GM12878 (cell line): ENCODE results near the gene ZNF428. TPM values are rescaled to one million over a fixed set of nuclear protein-coding genes. Genes with fewer than 3 reads are reported as not detected.

ENCODE experiments used
- ATAC-seq: fragments of 200-7000 bp; cut with Tn5 transposase; 3 replicates; pipeline ENCODE4 v1.9.1; 2020; ENCODE audit warnings: mild to moderate bottlenecking, moderate library complexity
- BruUV-seq: library from RNA; stranded (reverse); fragments of 400-500 nt; replicated peaks from 2 replicates; lab custom pipeline; 2021; lab: Mats Ljungman, UMichigan
- CTCF ChIA-PET: fragments of 300-600 bp; sonication (Branson Sonifier 250); formaldehyde crosslinking; extraction: SDS; loops from one replicate; lab custom pipeline; 2021; ENCODE audit warnings: inconsistent platforms; lab: Yijun Ruan, JAX
- POLR2A ChIA-PET: fragments of 350-600 bp; formaldehyde crosslinking; extraction: SDS; loops from one replicate; lab custom pipeline; 2021; ENCODE audit warnings: inconsistent platforms; lab: Charles Lee
- RAD21 ChIA-PET: fragments of 300-600 bp; sonication (Branson Sonifier 250); formaldehyde crosslinking; loops from one replicate; lab custom pipeline; 2023; ENCODE audit warnings: antibody characterized with exemption; ENCODE audit not compliant: unreplicated experiment; lab: Charles Lee
- SMC1A ChIA-PET: fragments of 300-600 bp; sonication (Branson Sonifier 250); formaldehyde crosslinking; loops from one replicate; lab custom pipeline; 2023; ENCODE audit not compliant: unreplicated experiment, uncharacterized antibody; lab: Charles Lee
- DNase-seq: peaks from one replicate; pipeline ENCODE4 v3.0.0-alpha.2; 2011; ENCODE audit warnings: low read depth, low spot score
- FAIRE-seq: peaks from 3 replicates; lab custom pipeline; 2011; peaks lifted over from hg19 to GRCh38; lab: Jason Lieb, UNC
- H2AFZ ChIP-seq: 2 replicates; pipeline ENCODE4 v1.6.0; 2011; ENCODE audit warnings: low read depth, low read length, control low read depth; ENCODE audit not compliant: control insufficient read depth
- H3K27ac ChIP-seq: 2 replicates; pipeline ENCODE4 v1.5.1; 2011; ENCODE audit warnings: control low read depth; ENCODE audit not compliant: control insufficient read depth, insufficient read depth
- H3K27me3 ChIP-seq, 2 experiments: replicated peaks in 1 of 2; 2 replicates each; pipeline versions ENCODE4 v1.6.0 to v1.6.1; 2011; ENCODE audit warnings: low read length in 1 of 2; ENCODE audit not compliant: control insufficient read depth in 2 of 2, insufficient read depth in 2 of 2
- H3K36me3 ChIP-seq, 2 experiments: 2 replicates each; pipeline ENCODE4 v1.5.1; 2011; ENCODE audit warnings: low read length in 1 of 2; ENCODE audit not compliant: control insufficient read depth in 2 of 2, insufficient read depth in 2 of 2
- H3K4me1 ChIP-seq: 2 replicates; pipeline ENCODE4 v1.6.1; 2011; ENCODE audit warnings: mild to moderate bottlenecking, low read length, moderate library complexity, mixed read lengths; ENCODE audit not compliant: control insufficient read depth, insufficient read depth
- H3K4me2 ChIP-seq: 2 replicates; pipeline ENCODE4 v1.6.0; 2011; ENCODE audit warnings: control low read depth; ENCODE audit not compliant: control insufficient read depth, insufficient read depth
- H3K4me3 ChIP-seq: fragments of 200-600 bp; sonication (generic); 2 replicates; pipeline ENCODE4 v1.5.1; 2016
- H3K79me2 ChIP-seq: 2 replicates; pipeline ENCODE4 v1.6.0; 2011; ENCODE audit warnings: low read length; ENCODE audit not compliant: control insufficient read depth, insufficient read depth
- H3K9ac ChIP-seq: 2 replicates; pipeline ENCODE4 v1.8.0; 2011; ENCODE audit warnings: low read length, control low read depth, mixed read lengths; ENCODE audit not compliant: control insufficient read depth, insufficient read depth
- H3K9me3 ChIP-seq: replicated peaks from 3 replicates; pipeline ENCODE4 v1.5.1; 2011; ENCODE audit warnings: mild to moderate bottlenecking, low read length; ENCODE audit not compliant: control insufficient read depth, insufficient read depth
- H4K20me1 ChIP-seq: 2 replicates; pipeline ENCODE4 v1.6.0; 2011; ENCODE audit not compliant: control insufficient read depth, insufficient read depth
- BCL3 ChIP-seq: IDR thresholded peaks from 2 replicates; pipeline ENCODE4 v1.6.1; 2011; ENCODE audit warnings: borderline replicate concordance, low read depth, mild to moderate bottlenecking, moderate library complexity, low read length; ENCODE audit not compliant: insufficient read depth, poor library complexity, severe bottlenecking
- HDAC2 ChIP-seq: fragments of 200-600 bp; sonication (generic); IDR thresholded peaks from 2 replicates; pipeline ENCODE4 v1.6.1; 2017
- SPI1 ChIP-seq: IDR thresholded peaks from 2 replicates; pipeline ENCODE4 v1.6.1; 2011; ENCODE audit warnings: low read depth, mild to moderate bottlenecking, low read length, moderate library complexity, borderline replicate concordance; ENCODE audit not compliant: insufficient read depth
- USF1 ChIP-seq: IDR thresholded peaks from 2 replicates; pipeline ENCODE4 v1.6.1; 2011; ENCODE audit warnings: borderline replicate concordance, low read depth, mild to moderate bottlenecking, moderate library complexity, mixed read lengths, low read length; ENCODE audit not compliant: insufficient read depth; ENCODE audit errors: extremely low read length
- WGBS: methylation state at CpG from one replicate; pipeline ENCODE4 v1.1.6; 2016; ENCODE audit warnings: low lambda C conversion rate; ENCODE audit not compliant: insufficient replicate concordance, insufficient coverage; ENCODE audit errors: missing lambda C conversion rate; 5-methylcytosine and 5-hydroxymethylcytosine counted together
- in situ Hi-C: fragments of 300-500 bp; cut with MboI; formaldehyde crosslinking; loops from 9 replicates; pipeline ENCODE4 v1.14.3; 2018; ENCODE audit warnings: mixed read lengths
- intact Hi-C: fragments of 100-400 bp; cut with micrococcal nuclease; formaldehyde crosslinking; loops from one replicate; pipeline ENCODE4 v1.14.2; 2022; ENCODE audit not compliant: unreplicated experiment
- polyA plus RNA-seq, 11 experiments: library from polyadenylated mRNA; depleted of rRNA in 4 of 11; unstranded in 6 of 11; stranded (reverse) in 5 of 11; fragments of >200 nt; fragmentation: Nextera tagmentation in 4 of 11; fragmentation: Illumina TruSeq in 1 of 11; extraction: Ambion mirVana in 4 of 11; extraction: Trizol in 1 of 11; gene quantifications; 1 replicate in 1 of 11; 2 replicates in 10 of 11; pipeline versions ENCODE4 v1.2.1 to v1.2.3, GENCODE V29; 2011 to 2016; ENCODE audit warnings: inconsistent platforms in 2 of 11, missing spikeins in 2 of 11, low read depth in 1 of 11
- total RNA-seq, 4 experiments: library from RNA; depleted of rRNA in 3 of 4; stranded (reverse); fragments of >200 nt in 3 of 4; fragmentation: Illumina TruSeq in 1 of 4; extraction: Trizol in 1 of 4; gene quantifications; 2 replicates each; pipeline versions ENCODE4 v1.2.1 to v1.2.3, GENCODE V29; 2013 to 2021

ZNF428 gene
- total and polyA plus RNA-seq, 10 of the 15 experiments (the other 5 are each of a cell fraction or from before 2014, with no cell fraction given) = 0.27 to 57.8 (median 20.4) TPM

DNA sequence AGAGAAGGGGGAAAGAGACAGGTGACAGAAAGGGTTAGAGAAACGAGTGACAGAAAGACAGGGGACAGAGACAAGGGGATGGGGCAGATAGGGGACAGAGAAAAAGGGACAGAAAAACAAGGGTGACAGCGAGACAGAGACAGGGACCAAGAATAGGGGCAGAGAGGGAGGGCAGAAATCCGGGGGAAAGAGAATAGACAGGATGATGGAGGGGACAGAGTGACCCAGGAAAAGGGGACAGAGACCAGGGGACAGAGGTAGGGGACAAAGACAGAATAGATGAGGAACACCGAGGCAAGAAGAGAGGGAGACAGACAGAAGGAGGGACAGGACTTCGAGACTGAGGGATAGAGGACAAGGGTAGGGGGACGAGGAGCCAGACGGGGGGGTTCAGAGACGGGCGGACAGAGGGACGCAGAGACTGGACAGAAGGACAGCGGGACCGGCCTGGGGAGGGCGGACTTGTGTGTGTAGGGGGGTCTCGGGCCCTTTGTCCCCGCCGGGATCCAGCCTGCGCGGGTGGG, 19.6 kb upstream of the ZNF428 start (continued):
- TF ChIP-seq BCL3 (no peak), USF1 (no peak)

GRCh38 chr19:43638214-43638994, 19.0 kb upstream of the ZNF428 start:
- H3K4me3 ChIP-seq = no peak overlapping the region
- in situ Hi-C loops = no loop called here
- FAIRE-seq = no peak
- BruUV-seq = no TSS peak
- H3K9ac ChIP-seq = no peak overlapping the region
- H3K4me2 ChIP-seq = no peak overlapping the region
- WGBS = 38% methylated on average over 13 of the region's 13 CpGs
- TF ChIP-seq SPI1 (peak; percentile 66), HDAC2 (no peak)
- H4K20me1 ChIP-seq = no peaks in the 10 kb centered on the region
- no peak for DNase-seq
- H3K27me3 ChIP-seq = peaks cover 10 to 19% of the 10 kb centered on the region in 2 experiments
- H3K9me3 ChIP-seq = no peaks in the 10 kb centered on the region
- peaks cover 5% of the 10 kb centered on the region for H3K4me1 ChIP-seq
- ChIA-PET RAD21 (no interaction called here), POLR2A (no interaction called here), CTCF (no interaction called here), SMC1A (no interaction called here)
- H3K79me2 ChIP-seq = no peaks in the 10 kb centered on the region
- no peaks in the 10 kb centered on the region for H3K36me3 ChIP-seq
- intact Hi-C loops = no loop called here
- no peak overlapping the region for H3K27ac ChIP-seq
- H2AFZ ChIP-seq = no peak overlapping the region
- ATAC-seq = no peak
